Fibroblast of peridontal ligament (primary cell): Measurements from ENCODE around the gene MTREX.
A peak's percentile ranks its signal among the peaks of the same experiment; 100 is the strongest.

Experiments
- DNase-seq: peaks from one replicate; pipeline ENCODE4 v3.0.0-alpha.2; 2010; ENCODE audit errors: extremely low read depth

Gene MTREX

DNA sequence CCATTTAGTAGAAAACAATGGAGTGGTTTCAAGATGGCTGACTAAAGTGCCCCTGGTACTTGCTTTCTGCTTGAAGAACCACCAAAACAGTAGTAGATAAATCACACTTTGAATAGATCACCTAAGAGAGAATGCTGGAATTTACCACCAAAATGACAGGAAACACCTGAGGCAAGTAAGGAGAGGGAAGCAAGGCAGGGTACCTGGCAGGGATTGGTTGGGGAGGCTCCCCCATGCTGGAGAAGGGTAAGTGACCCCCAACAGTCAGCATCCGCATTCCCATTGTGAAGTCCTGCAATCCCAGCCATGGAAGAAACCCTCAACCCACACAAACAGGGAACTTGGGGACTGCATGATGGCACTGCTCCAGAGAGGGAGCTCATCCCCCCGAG lies 121.4 kb downstream of the MTREX start:
- no peak for DNase-seq

DNA sequence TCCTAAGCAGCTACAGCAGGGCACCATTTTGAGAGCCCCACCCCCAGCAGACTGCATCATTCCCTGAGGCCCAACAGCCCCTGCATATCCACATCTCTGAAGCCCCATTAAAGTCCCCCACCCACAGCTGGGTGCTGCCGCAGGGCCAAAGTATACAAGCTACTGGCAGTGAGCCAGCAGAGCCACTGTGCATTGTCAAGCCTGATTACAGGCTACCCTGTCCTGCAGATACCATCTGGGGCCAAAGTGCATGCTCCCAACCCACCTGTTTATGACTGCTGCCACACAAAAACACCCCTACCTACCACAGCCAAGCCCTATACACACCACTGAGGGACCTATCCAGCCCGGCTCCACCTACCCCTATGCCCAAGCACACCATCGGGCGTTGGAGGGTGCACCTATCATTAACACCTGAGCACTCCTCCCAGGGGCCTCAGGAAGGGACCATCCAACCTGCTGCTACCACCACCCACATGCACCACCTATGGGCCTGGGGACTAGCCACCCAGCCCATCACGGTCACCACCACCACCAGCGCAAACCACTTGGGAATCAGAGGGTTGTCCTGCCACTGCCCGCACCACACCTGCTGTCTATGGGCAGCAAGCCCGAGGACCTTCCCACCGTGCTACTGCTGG lies 121.9 kb downstream of the MTREX start:
- DNase-seq = no peak

DNA sequence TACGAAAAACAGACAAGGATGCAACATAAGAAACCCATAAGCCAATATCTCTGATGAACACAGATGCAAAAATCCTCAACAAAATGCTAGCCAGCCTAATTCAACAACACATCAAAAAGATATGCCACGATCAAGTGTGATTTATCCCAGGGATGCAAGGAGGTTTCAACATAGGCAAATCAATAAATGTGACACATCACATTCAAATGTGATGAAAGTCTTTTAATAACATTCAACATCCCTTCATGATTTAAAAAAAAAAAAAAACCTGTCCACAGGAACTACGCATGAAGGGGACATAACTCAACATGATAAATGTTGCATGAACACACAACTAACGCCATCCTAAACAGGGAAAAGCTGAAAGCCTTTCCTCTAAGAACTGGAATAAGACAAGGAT lies 124.8 kb downstream of the MTREX start:
- no peak for DNase-seq

DNA sequence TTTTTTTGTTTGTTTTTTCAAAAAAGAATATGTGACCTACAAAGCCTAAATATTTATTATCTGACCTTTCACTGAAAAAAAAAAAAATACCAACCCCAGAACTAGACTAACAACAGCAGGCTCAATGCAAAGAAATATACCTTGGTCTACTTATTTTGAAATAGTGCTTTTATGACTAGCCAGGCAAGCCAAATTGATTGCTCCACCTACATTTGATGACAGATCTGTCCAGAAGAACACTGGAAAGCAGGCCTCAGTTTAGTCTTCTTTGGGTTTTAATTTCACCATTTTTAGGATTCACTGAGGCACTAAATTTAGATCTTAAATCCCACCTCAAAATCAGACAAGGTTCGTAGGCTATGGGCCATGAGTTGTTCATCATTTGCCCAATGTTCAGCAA lies 129.7 kb downstream of the MTREX start:
- DNase-seq = no peak

DNA sequence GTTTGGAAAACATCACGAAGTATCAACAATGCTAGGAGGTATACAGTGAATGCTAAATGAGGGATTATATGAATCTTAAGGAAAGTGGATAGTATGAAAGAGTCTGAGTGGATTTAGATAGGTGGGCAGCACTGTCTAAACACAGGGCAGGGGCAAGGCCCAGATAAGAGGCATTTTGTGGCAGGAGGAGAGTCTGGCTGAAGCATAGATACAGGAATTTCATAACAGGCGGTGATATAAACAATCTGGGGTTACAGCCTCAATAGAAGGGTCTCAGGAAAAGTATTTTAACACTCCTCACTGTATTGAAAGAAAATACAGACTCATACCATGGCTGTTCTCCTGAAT lies 130.0 kb downstream of the MTREX start:
- DNase-seq = no peak

DNA sequence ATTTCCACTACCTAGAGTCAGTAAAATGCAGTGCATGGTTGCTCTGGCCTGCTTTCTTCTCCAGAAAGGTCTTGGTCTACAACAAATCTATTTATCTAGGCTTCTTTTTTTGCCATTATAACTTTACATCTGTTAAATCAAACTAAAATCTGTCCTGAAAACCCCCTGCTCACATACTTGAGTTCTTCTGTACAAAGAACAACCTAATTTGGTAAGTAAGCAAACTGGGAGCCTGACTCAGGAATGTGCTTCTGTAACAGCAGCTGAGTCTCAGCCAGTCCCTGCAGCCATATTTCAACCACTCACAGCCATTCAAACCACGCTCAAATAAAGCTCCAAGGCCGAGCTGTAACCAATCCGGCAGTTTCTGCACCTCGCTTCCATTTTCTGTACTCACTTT lies 131.2 kb downstream of the MTREX start:
- DNase-seq = peak; percentile 90

DNA sequence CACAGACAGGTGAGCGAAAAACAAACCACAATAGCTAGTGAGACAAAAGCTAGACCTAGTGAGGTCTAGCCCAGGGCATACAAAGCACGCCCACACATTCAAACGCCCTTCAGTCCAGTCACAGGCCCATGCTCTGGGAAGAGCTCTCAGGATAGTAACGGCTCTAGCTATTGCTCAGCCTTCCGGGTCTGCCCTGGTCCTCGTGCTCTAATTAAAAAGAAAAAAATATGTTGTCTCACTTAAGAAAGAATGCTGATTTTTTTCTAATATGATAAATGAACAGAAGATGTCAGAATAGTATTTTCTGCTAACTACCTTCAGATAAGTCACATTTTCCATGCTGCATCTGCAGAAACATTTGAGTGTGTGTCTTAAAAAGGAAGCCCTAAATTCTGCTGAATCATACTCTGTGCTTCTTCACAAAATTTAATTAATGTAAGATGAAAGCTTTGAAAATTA lies 132.4 kb downstream of the MTREX start:
- peak; percentile 44 for DNase-seq

DNA sequence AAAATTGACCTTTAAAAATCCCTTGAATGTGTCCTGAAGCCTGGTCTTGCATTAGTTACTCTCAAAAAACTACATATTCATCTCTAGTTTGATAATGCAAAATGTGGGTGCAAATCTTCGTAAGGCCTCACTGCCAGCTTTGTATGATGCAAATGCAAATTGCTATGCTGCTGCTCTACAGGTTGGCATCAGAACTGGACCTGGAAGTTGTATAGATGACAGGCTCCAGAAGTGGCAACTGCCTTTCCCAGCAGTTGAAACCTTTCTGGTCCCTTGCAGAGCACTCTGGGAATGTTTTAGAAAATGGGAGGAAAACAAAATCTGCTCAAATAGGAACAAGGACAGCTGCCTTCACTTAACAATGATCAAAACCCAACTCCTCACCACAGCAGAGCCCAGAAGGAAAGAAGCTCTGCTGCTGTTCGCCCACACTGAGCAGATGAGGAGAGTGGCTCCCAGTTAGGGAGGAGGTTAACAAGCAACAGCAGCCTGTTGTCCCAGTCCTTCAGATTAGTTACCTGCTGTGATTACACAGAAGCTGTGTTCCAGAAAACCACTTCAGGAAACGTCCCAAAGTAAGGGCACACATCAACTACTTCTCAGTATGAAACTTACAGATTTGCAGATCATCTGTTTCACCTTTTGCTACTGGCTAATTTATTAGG lies 133.4 kb downstream of the MTREX start:
- no peak for DNase-seq

DNA sequence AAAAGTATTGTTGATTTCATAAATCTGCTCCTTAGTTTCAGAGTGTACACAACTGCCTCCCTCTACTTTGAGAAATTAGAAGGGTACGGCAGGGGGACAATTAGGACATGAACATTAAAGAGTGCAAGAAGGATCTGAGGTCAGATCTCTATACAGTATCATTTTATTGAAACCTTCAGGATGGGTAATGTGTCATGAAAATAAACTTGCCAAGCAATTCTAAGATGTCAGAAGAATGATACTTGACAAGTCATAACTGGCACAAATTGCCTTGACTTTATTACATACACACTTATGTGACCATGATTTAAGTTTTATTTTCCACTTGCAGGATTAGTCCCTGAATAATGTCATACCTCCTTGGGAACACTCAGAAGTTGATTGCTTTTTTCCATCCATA lies 134.2 kb downstream of the MTREX start:
- DNase-seq = no peak

DNA sequence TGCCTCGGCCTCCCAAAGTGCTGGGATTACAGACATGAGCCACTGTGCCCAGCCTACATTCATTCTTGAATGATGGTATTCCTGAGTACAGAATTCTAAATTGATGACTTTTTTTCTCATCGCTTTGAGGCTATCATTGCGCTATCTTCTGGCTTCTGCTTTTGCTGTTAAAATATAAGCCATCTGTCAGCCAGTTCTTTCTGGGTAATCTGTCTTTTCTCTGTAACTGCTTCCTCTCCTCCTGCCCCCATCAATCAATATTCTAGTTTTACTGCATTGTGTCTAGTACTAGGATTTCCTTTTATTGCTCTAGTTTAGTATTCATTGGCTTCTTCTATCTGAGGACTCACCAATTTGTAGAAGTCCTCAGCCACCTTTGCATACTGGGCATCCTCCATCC lies 138.0 kb downstream of the MTREX start:
- DNase-seq = no peak

DNA sequence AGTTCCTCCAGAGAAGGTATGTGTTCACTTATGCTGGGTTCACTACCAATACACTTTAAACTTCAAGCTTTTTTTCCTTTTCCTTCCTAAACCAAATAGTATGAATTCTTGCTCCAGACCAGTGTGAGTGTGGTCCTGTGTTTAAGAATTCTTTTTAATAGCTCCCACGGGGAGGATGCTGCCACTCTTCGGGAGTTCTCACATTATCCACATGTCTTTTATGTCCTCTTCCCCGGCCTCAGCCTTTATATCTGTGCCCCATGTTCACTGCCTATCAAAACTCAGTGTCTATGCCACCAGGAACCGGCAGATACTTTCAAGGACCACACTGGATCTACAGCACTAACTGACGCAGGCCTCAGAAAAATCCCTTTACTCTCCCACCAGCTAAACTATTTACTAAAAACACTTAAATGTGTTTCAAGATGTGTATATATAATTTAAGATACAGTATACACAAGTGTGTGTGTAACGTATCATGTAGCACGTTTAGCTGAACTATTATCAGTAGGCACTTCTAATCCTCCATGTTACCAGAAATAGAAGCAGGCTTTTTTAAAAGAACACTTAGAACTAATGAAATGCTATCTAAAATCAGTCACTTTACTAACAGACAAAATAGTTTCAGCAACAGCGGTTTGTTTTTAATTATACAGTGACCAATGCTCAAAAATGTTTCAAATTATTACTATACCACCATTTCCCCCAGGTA lies 139.0 kb downstream of the MTREX start:
- DNase-seq = no peak

DNA sequence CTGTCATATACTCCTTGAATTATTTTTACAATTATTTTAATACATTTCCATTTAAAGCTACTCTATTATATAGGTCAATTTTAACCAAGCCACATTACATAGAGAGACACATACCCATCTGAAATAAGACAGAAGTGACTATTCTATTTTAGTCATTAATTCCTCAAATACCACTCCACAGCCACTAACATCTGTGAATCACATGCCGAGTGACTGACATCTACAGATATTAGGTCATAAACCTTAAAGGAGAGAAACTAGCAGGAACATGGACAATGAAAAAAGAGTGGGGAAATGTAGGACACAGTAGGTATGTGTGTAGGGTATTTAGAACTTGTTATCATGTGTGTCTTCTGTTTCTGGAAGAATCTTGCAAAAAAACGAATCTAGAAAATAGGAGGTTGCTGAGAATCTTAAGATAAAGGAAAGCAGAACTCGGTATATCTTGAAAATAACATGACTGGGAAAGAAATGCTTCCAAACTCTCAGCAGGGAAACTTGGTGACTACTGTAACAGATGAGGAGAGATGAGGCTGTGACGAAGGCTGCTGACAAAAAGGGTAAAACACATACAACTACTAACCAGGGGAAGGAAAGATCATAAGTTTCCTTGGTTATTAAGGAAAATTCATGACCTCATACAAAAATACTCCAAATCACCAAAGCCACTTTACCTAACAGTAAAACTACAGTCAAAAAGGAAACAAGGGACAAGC lies 142.4 kb downstream of the MTREX start:
- DNase-seq = peak; percentile 25

DNA sequence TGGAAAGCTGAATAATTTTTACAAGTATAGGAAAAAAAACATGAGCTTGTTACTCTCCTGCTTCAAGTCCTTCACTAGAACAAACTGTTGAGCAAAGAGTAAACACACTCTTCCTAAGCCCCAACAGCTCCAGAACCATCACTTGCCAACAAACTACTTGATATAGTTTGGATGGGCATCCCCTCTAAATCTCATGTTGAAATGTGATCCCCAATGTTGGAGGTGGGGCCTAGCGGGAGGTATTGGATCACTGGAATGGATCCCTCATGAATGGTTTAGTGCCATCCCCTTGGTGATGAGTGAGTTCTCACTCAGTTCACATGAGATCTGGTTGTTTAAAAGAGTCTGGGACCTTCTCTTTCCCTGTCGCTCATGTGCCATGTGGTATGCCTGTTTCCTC lies 144.2 kb downstream of the MTREX start:
- DNase-seq = no peak

DNA sequence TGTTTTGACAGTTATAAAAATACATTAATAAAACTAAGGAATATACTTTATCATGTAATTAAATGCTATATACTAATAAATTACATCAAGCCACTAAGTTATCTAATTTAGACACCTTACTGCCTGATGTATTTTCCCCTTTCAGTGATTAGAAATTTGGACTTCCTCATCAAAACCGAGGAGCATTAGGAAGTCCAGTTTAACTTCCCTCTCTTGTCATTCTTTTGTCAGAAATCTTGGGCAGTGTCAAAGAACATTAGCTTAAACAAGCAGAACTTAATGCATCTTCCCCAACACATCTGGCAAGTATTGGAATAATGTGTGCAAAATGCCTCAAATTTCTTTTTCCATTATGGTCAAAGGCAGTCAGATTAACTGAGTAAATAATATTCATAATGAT lies 145.4 kb downstream of the MTREX start:
- no peak for DNase-seq

DNA sequence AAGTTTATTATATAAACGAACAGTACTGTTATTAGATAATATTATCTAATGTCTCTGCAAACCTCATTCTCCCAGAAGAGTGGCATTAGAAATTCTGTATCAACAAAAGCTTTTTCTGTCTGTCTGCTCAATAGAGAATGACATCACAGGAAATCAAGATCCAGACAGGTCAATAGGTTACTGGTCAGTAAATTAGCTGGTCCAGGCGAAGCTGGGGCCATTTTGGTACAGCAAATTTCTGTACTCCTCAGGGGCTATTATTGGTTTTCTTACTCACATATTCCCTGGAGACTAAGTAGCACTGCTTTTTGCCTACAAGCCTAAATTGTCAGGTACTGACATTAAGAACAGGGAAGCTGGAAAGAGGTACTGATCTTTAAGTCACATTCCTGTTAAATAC lies 146.5 kb downstream of the MTREX start:
- DNase-seq = no peak

DNA sequence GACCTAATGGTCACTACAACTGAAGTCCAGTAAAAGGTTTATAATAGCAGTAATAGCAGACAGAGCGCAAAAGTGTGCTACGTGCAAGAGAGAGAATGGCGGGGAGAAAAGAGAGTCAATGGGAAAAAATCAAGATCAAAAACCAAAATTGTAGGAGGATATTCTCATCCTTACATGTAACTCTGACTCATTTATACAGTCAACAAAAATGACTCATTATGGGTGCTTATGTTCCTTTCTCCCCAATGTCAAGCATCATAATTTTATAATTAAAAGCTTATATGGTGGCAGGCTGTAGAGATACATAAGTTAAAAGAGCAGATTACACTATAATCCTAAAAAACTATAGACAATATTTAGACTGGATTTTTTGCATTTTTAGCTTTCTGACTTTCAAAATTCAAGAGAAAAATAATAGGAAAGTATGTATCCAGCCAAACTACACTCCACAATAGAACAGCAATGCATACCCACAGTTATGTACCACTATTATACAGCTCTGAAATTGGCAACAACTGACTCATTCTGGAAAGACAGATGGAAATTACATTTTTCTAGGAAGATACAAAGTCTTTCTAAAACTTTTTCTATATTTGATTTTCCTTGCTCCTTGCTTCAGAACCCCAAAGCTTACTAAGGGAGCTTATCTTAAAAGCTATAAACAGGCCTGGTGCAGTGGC lies 148.6 kb downstream of the MTREX start:
- DNase-seq = peak; percentile 67

DNA sequence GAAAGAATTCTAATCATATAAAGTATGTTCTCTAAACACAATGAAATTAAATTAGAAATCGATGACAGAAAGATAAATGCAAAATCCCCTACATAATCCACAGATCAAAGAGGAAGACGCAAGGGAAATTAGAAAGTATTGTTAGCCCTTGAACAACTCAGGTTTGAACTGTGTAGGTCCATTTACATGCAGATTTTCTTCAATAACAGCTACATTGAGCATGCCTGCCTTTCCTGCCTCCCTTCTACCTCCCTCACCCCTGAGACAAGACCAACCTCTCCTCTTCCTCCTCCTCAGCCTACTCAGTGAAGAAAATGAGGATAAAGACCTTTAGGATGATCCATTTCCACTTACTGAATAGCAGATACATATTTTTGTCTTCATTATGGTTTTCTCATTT lies 151.8 kb downstream of the MTREX start:
- no peak for DNase-seq

DNA sequence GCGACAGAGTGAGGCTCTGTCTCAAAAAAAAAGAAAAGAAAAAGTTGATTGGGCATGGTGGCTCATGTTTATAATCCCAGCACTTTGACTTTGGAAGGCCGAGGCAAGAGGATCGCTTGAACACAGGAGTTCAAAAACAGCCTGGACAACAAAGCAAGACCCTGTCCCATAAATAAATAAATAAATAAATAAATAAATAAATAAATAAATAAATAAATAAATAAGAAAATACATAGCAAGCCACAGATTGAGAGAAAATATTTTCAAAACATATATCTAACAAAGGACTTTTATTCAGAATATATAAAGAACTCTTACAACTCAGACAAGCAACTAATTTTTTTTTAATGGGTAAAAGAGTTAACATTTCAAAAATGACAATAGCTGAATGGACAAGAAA lies 155.8 kb downstream of the MTREX start:
- no peak for DNase-seq

DNA sequence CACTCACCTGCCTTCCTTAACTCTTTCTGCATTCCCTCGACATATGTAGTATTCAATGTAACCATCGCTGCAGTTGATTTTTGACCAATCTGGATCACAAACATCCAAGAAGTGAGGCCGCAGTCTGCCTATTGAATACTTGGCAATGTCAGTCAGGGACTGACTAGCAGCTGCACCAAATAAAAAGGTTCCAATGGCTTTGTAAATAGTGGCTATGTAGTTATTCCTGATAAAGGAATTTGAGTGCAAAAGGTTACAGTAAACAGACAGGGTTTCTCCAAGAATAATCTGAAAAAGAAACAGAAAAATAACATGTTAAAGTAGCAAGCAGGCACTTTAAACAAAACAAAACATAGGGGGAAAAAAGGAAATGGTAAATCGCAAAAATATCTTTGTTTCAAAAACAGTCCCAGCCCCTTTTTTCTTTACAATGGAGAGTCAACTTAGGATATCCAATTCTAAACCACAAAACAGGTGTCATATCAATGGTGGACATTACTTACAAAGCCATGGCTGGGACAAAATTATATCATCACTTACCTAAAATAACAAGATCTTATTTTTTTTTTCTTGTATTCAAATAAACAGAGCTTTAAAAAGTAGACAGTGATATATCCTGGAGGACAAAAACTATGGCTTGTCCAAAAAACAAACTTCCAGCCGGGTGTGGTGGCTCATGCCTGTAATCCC lies 160.2 kb downstream of the MTREX start:
- no peak for DNase-seq

DNA sequence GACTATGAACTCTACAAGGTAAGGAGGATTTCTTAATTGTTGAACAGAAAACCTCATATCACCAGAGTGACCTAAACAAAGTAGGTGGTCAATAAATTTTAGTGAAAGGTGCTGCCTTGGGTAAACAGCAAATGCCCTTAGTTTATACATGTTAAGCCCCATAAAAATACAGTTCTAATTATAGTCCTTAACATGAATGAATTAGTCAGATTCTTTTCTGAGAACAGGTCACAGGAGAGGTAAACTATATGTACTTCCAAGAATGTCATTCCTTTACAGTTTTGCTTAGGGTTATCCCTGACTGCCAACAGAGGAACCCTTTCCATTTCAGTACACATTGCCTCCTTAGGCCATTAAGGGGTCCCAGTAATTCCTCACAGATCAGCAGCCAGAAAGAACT lies 162.1 kb downstream of the MTREX start:
- no peak for DNase-seq

DNA sequence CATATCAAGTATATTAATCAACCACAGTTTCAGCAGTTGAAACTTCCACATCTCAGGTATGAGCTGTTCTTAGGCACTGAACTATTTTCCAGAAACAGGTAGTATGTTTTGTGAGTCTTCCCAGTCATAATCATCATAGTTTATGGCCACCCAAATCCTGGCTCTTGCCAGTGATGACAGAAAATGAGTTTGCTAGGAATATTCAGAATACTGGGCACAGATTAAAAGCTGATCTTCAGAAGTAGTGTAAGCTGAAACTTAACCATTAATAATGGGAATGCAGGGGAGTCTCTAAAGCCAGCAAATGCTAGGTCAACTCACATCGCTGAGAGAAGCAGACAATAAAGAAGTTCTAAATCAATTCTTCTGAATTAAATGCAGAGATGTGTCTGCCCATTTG lies 162.5 kb downstream of the MTREX start:
- no peak for DNase-seq

DNA sequence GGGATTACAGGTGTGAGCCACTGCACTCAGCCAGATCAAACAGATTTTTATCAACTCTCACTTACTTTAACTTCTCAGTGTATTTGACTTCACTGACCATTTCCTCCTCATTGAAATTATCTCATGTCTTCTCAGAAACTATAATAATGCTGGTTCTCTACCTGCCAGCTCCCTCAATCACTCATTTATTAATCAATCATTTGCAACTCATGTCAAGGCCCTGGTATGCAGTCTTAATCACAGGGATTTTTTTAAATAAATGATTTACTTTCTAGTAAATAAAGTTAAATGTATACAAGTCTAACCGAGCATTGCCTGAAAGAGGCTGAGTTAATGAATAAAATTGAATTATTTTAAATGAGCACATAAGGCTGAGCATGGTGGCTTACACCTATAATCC lies 163.7 kb downstream of the MTREX start:
- DNase-seq = no peak
